Chondrocyte (in vitro differentiated cells): ENCODE results near the gene AMFR. TPM values are rescaled to one million over a fixed set of nuclear protein-coding genes. Genes with fewer than 3 reads are reported as not detected.

Source experiments
- DNase-seq: peaks from one replicate; pipeline ENCODE4 v3.0.0; 2021; ENCODE audit warnings: mixed read lengths, low spot score
- H3K27ac Mint-ChIP-seq: one replicate; pipeline ENCODE4 v1.8.0; 2021; ENCODE audit warnings: mild to moderate bottlenecking, moderate library complexity, mixed read lengths; ENCODE audit not compliant: unreplicated experiment
- H3K27me3 Mint-ChIP-seq: 2 replicates; pipeline ENCODE4 v1.8.0; 2021; ENCODE audit warnings: low read depth, mixed read lengths
- H3K36me3 Mint-ChIP-seq: 2 replicates; pipeline ENCODE4 v1.8.0; 2021; ENCODE audit warnings: low read depth, mixed read lengths
- H3K4me1 Mint-ChIP-seq: 2 replicates; pipeline ENCODE4 v1.8.0; 2021; ENCODE audit warnings: low read depth, mild to moderate bottlenecking, mixed read lengths
- H3K4me3 Mint-ChIP-seq: one replicate; pipeline ENCODE4 v1.8.0; 2021; ENCODE audit warnings: mild to moderate bottlenecking, moderate library complexity, mixed read lengths; ENCODE audit not compliant: unreplicated experiment
- H3K9me3 Mint-ChIP-seq: 2 replicates; pipeline ENCODE4 v1.8.0; 2021; ENCODE audit warnings: low read depth, mixed read lengths
- total RNA-seq: library from RNA; stranded (reverse); gene quantifications from 3 replicates; pipeline ENCODE4 v1.2.1, GENCODE V29; 2021
- TF ChIP-seq, protein P1 (sequence below): fragments of 200-600 bp; sonication (generic); IDR thresholded peaks from 2 replicates; pipeline ENCODE4 v1.5.0; 2021; ENCODE audit warnings: antibody characterized with exemption, mild to moderate bottlenecking, moderate library complexity

AMFR gene
- total RNA-seq, 1 donor from 2014 or later: 104 TPM

DNA sequence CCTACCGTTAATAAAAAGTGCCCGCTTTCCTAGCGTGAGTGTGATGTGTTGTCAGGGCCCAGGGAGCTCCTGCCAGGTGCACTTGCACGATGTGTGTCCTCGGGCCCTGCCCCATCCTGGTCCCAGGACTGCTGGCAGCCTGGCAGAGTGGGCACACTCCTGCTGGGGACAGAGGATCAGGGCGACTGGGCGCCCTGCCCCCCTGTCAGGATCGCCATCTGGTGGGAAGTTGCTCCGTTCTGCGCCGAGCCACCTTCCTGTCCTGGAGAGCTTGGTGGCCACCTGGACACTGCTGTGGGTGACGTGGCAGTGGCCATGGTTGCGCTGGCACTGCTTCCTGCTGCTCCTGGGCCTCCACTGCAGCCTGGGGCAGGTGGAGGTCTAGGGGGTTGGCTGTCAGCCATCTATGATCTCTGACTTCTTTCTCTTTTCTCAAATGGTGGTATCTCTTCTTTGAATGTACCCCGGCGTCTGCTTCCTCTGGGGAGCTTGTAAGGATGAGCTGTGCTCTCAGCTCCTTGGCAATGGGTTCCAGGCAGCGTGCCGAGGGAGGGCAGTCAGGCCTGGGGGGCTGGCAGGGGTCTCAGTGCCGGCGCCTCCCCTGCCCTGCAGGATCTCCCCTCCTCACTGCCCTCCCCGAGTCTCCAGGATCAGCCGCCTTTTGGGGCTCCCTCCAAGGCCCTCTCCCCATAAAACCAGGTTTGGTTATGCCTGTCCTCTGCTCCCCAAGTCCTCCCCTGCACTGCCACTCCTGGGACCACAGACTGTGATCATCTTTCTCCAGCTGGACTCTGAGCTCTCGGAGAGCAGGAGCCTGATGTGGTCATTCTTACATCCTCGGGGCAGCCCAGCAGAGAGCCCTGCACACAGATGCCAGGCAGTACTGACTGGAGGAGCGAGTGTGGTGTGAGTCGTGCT lies 76.9 kb downstream of the AMFR start:
- H3K27ac Mint-ChIP-seq: no peak overlapping the region
- H3K36me3 Mint-ChIP-seq: no peaks in the 10 kb centered on the region

DNA sequence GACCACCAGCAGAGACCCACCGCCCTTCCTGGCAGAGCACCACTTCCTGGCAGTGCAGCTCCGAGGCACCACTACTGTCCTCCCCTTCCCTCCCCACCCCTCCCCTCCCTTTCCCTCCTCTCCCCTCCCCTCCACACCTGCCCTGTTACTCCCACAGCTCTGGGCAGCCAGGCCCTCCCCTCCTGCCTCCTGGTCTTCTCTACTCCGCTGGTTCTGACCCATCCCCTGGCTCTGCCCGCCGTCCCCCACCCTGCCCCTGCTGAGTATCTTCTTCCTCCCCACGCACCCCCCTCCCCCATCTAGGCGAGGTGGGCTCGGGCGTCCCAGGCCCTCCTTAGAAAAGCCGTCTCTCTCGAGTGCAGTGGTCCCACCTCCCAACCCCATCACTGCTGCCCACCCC lies 77.7 kb downstream of the AMFR start:
- DNase-seq: peak; percentile 72
- H3K27ac Mint-ChIP-seq: no peak overlapping the region
- no peaks in the 10 kb centered on the region for H3K27me3 Mint-ChIP-seq
- TF ChIP-seq, protein P1, sequence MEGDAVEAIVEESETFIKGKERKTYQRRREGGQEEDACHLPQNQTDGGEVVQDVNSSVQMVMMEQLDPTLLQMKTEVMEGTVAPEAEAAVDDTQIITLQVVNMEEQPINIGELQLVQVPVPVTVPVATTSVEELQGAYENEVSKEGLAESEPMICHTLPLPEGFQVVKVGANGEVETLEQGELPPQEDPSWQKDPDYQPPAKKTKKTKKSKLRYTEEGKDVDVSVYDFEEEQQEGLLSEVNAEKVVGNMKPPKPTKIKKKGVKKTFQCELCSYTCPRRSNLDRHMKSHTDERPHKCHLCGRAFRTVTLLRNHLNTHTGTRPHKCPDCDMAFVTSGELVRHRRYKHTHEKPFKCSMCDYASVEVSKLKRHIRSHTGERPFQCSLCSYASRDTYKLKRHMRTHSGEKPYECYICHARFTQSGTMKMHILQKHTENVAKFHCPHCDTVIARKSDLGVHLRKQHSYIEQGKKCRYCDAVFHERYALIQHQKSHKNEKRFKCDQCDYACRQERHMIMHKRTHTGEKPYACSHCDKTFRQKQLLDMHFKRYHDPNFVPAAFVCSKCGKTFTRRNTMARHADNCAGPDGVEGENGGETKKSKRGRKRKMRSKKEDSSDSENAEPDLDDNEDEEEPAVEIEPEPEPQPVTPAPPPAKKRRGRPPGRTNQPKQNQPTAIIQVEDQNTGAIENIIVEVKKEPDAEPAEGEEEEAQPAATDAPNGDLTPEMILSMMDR: no peak
- H3K36me3 Mint-ChIP-seq: no peaks in the 10 kb centered on the region
- H3K9me3 Mint-ChIP-seq: no peaks in the 10 kb centered on the region
- H3K4me1 Mint-ChIP-seq: no peaks in the 10 kb centered on the region
- no peak overlapping the region for H3K4me3 Mint-ChIP-seq

More for the DNA sequence above, 76.9 kb downstream of the AMFR start:
- no peak overlapping the region for H3K4me3 Mint-ChIP-seq
- TF ChIP-seq, protein P1: no peak
- no peaks in the 10 kb centered on the region for H3K9me3 Mint-ChIP-seq
- DNase-seq: peak; percentile 87
- no peaks in the 10 kb centered on the region for H3K4me1 Mint-ChIP-seq
- H3K27me3 Mint-ChIP-seq: no peaks in the 10 kb centered on the region

DNA sequence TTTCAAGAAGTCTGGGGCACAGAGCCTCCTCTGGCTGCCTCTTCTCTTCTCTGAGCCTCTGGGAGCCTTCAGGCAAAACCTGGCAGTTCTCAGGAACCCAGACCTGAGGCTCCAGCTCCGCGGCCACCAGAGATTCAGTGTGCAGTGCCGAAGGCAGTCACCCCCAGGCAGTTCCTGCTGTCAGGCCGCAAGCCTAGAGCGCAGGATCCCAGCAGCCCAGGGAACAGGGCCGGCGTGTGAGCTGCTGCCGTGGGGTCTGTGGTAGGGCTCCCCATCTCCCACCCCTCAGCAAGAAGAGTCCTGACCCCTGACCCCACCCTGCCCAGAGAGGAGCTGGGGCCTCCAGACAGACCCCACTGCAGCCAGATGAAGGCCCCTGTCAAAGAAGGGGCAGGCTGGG lies 78.2 kb downstream of the AMFR start:
- no peak for DNase-seq
- TF ChIP-seq, protein P1: no peak
- no peaks in the 10 kb centered on the region for H3K4me1 Mint-ChIP-seq
- no peaks in the 10 kb centered on the region for H3K9me3 Mint-ChIP-seq
- no peak overlapping the region for H3K27ac Mint-ChIP-seq
- H3K36me3 Mint-ChIP-seq: no peaks in the 10 kb centered on the region
- no peaks in the 10 kb centered on the region for H3K27me3 Mint-ChIP-seq
- no peak overlapping the region for H3K4me3 Mint-ChIP-seq

DNA sequence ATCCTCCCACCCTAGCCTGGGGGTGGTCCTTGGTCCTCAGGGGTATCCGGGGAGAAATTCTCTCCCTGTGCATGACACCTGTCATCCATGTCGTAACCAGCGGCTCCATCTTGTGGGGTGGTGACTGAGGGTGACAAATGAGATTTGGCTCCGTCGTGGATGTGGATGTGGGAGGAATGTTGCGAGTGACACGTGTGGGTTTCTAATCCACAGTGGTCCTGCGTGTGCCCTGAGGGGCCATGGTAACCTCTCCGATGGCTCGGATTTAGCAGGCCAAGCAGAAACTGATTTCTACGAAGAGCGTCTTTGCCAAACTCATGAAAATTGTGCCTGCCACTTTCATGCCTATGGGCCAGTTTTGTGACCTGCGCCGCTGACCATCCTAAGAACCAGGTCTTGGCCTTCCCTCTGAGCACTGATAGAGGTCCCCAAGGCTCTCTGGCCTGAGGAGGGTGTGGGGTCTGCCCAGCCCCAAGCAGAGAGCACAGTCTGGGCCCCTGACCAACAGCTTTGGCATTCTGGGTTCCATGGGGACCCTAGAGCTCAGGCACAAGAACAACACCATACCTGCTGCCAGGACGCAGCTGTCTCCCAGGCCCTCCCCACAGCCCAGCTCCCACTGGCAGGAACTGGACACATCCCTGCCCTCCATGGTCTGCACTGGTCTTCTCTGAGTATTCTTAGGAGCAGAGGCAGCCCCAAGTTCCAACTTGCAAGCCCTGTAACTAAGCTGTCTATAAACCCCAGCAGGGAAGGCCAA lies 79.0 kb downstream of the AMFR start:
- TF ChIP-seq, protein P1: no peak
- H3K27me3 Mint-ChIP-seq: no peaks in the 10 kb centered on the region
- H3K4me3 Mint-ChIP-seq: no peak overlapping the region
- no peaks in the 10 kb centered on the region for H3K4me1 Mint-ChIP-seq
- no peaks in the 10 kb centered on the region for H3K9me3 Mint-ChIP-seq
- H3K27ac Mint-ChIP-seq: no peak overlapping the region
- peak; percentile 61 for DNase-seq
- H3K36me3 Mint-ChIP-seq: no peaks in the 10 kb centered on the region

DNA sequence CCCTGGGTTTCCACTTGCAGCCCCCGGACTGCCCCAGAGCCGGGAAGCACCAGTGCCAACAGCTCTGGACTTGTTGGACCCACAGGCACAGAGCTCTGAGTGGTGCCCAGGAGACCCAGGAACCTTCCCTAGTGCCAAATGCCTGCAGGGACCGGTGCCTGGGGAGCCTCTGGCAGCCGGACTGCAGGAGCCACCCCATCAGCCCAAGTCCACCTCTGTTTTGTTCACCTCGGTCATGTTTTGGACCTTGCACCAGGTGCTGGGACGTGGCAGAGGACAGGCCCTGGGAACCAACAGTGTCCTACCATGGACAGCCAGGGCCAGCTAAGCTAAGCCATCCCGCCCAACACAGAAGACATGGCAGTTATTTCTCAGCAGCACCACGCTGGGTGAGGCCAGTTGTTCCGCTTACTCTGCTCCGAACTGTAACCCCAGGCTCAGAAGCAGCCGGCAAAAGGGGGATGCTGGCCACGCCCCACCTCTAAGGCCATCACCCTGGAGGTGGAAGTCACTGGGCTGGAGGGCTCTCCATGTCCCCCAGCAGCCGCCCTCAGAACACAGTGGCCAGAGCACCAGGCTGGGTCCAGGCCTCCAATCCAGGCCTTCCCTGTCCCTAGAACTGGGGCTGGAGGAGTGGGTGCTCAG lies 79.8 kb downstream of the AMFR start:
- Mint-ChIP-seq H3K4me3 (no peak overlapping the region), H3K27ac (no peak overlapping the region), H3K36me3 (no peaks in the 10 kb centered on the region), H3K4me1 (no peaks in the 10 kb centered on the region), H3K27me3 (no peaks in the 10 kb centered on the region), H3K9me3 (no peaks in the 10 kb centered on the region)
- TF ChIP-seq, protein P1: no peak
- DNase-seq: peak; percentile 54
